Dedifferentiated amniotic fluid mesenchymal stem cell (primary cell): Measurements from ENCODE around the gene CHPF2.

Source experiments
- DNase-seq: peaks from one replicate; pipeline ENCODE4 v3.0.0-alpha.2; 2016; ENCODE audit errors: extremely low spot score

Gene CHPF2

GRCh38 chr7:151235091-151235787 lies 3.0 kb downstream of the CHPF2 start:
- DNase-seq, result no peak

DNA sequence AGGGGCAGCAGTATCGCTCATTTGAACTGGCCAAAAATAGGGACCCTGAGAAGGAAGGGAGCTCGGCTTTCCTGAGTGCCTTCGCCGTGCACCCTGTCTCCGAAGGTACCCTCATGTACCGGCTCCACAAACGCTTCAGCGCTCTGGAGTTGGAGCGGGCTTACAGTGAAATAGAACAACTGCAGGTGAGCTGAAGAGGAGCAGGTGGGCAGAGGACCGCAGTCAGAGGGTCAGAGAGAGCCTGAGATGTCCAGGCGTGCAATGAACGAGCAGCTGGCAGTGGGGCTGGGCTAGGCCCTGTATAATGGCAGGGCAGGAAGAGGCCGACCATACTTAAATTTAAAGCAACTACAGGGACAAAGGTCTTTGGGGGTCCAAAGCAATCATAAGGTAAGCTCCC lies 4.1 kb downstream of the CHPF2 start:
- no peak for DNase-seq

DNA sequence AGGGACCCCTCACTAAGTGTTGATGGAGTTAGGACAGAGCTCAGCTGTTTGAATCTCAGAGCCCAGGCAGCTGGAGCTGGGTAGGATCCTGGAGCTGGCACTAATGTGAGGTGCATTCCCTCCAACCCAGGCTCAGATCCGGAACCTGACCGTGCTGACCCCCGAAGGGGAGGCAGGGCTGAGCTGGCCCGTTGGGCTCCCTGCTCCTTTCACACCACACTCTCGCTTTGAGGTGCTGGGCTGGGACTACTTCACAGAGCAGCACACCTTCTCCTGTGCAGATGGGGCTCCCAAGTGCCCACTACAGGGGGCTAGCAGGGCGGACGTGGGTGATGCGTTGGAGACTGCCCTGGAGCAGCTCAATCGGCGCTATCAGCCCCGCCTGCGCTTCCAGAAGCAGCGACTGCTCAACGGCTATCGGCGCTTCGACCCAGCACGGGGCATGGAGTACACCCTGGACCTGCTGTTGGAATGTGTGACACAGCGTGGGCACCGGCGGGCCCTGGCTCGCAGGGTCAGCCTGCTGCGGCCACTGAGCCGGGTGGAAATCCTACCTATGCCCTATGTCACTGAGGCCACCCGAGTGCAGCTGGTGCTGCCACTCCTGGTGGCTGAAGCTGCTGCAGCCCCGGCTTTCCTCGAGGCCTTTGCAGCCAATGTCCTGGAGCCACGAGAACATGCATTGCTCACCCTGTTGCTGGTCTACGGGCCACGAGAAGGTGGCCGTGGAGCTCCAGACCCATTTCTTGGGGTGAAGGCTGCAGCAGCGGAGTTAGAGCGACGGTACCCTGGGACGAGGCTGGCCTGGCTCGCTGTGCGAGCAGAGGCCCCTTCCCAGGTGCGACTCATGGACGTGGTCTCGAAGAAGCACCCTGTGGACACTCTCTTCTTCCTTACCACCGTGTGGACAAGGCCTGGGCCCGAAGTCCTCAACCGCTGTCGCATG lies 5.2 kb downstream of the CHPF2 start:
- DNase-seq, result no peak

DNA sequence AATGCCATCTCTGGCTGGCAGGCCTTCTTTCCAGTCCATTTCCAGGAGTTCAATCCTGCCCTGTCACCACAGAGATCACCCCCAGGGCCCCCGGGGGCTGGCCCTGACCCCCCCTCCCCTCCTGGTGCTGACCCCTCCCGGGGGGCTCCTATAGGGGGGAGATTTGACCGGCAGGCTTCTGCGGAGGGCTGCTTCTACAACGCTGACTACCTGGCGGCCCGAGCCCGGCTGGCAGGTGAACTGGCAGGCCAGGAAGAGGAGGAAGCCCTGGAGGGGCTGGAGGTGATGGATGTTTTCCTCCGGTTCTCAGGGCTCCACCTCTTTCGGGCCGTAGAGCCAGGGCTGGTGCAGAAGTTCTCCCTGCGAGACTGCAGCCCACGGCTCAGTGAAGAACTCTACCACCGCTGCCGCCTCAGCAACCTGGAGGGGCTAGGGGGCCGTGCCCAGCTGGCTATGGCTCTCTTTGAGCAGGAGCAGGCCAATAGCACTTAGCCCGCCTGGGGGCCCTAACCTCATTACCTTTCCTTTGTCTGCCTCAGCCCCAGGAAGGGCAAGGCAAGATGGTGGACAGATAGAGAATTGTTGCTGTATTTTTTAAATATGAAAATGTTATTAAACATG lies 6.0 kb downstream of the CHPF2 start:
- no peak for DNase-seq

- DNase-seq, result no peak
Measured at GRCh38 chr7:151238924-151239836, 6.9 kb downstream of the CHPF2 start.

DNA sequence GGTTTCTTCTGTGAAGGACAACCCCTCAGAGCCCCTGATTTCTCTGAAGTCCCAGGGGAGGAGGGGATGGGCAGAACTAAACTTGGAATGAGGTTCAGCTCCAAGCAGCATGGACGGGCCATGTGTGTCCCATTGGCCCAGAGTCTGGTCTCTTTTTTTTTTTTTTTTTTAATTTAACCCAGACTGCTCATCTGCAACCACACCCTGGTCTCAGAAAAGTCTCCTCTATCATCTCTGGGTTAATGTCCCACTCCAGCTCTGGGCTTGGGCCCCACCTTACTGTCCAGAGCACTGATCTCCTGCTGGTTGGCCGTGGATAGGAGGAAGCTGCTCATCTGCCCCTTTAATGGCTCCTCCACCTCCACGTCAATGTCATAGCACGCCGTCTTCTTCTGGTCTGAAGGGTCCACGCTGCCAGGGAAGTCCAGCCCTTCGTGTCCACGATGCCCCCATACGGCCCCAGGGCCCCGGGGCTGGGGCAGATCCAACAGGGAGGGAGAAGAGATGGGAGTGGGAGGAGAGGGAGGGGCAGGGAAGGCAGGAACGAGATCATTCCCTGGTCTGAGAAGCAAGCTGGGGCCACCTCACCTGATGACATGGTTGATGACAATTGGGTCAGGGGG lies 7.7 kb downstream of the CHPF2 start:
- DNase-seq, result no peak

DNA sequence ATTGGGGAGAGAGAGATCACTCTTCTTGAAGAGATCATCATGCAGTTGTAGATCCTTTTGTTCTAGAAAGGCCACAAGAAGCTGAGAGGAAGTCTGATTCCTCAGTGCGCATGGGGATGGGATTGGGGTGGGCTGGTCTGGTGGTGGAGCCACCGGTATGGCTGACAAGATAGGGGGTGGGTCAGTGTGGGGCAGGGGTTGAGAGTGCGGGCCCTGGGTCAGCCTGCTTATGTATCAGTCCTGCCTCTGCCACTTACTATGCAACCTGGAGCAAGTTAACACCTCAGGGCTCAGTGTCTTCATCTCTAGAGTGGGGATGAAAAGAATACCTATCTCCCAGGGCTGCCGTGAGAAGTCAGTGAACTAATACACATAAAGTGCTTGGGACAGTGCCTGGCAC lies 8.3 kb downstream of the CHPF2 start:
- DNase-seq, result no peak

- no peak for DNase-seq
Measured at GRCh38 chr7:151240942-151241754, 8.9 kb downstream of the CHPF2 start.

DNA sequence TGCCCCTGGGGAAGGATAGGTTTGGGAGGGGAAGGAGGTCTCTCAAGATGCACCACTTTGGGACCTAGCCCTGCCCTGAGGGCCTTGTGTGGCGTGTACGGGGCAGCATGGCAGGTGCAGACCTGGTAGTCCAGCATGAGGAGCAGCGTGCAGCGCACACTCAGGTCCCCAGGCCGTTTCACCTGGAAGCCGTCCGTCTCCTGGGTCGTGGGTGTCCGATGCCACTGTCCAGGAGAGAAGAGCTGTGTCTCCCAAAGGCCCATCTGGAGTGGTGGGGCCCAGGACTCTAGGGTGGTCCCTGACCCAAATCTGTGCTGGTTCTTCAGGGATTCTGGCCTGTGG lies 9.4 kb downstream of the CHPF2 start:
- DNase-seq, result no peak

DNA sequence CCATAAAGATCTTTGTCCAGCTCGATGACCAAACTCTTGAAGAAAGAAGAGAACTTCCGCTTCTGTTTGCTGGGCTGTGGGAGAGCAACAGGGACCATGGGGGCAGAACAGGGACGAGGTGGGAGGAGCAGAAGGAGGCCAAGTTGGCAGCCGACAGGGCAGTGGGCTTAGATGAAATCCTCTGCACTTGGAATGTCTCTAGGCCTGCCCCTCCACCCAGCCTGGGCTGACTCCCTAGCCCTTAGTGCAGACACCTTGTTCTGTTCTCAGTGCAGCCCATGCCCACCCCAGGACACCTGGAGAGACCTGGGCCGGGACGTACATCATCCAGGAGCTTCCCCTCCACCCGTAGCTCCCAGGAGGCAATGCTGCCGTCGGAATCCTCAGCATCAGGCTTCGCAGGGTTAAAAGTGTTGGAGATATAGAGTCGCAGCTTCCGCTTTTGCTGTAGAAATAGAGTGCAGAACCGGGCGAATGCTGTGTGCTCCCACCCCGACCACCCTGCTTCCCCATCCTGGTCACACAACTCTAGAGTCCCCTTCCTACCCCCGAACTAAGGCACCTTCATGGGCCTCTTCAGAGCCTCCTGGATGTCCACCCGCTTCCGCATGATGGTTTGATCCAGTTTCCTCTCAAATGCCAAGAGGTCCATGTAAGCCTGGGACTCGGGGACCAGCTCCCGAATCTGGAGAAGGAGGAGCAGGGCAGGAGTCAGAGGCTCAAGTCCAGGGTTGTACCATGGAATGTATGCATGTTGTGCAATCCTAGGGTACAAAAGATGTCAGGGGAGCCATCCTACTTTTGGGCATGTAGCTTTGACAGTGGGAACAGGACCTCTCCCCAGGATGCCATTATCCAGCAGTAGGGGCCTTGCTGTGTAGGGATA lies 10.1 kb downstream of the CHPF2 start:
- DNase-seq, result no peak

GRCh38 chr7:151243045-151243349 lies 10.7 kb downstream of the CHPF2 start:
- DNase-seq, result no peak

- DNase-seq, result no peak
Measured at GRCh38 chr7:151243408-151244195, 11.3 kb downstream of the CHPF2 start.

DNA sequence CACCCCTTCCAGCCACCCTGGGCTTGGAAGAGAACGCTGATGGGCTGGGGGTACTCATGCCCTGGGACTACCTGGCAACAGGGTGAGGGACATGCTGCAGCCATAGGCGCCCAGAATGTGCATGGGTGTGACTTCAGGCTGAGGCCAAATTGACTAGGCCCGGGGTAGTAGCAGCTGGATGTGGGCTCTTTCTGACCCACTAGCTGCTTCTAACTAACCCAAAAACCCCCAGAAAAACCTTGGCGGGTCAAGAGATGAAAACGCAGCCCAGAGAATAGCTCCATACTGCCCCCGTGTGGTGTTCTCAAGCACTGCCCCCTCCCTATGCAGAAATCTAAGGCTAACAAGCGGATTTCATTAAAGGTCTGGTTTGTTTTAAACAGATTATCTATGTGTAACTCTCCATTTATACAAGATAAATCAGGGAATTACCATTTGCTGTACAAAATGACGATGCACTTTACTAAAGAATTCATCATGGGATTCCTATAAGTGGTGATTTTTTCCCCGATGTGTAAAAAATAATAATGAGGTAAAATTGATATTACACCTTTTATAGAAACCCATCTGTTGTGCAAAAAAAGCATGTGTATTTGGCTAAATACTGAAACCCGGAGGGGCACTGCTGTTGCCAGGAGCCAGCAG lies 12.0 kb downstream of the CHPF2 start:
- peak; percentile 45 for DNase-seq

- no peak for DNase-seq
Measured at GRCh38 chr7:151244841-151245346, 12.6 kb downstream of the CHPF2 start.

DNA sequence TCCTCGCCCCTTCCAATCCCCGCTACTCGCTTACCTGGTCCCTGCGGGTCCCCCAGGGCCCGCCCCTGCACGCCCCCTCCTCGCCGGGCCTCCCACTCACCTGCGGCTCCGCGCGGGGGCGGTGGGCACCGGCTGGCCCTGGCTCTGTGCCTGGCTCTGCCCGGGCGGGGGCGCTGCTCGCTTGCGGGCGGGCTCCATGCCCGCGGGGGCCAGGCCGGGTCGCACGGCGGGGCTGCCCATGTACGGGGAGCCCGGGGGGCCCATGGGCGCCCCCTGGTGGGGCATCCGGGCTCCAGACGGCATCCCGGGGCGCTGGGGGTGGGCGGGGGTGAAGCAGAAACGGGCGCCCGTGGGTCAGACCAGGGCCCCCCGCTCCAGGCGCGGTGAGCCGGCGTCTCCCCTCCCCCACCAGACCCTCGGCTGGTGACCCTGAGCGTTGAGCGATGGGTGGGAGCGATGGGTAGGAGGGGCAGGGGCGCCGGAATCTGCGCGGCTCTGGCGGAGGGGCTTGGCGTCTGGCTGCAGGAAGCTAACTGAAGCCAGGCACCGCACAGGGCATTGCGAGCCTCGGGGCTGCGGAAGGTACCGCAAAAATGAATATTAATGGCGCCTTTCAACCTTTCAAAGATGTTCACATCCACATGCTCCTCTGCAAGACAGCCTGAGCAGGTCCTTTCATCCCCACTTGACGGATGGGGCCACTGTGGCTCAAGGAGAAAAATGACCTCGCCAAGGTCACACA lies 13.2 kb downstream of the CHPF2 start:
- no peak for DNase-seq

- no peak for DNase-seq
Measured at GRCh38 chr7:151246102-151246850, 14.0 kb downstream of the CHPF2 start.
